ENCODE data around the gene CDC34. TPM values are rescaled to one million over a fixed set of nuclear protein-coding genes. Genes with fewer than 3 reads are reported as not detected.

Gene CDC34
- total and polyA plus RNA-seq, 2 of the 8 experiments (the other 6 are each of a cell fraction or from before 2014, with no cell fraction given): 95.9 to 129 TPM

DNA sequence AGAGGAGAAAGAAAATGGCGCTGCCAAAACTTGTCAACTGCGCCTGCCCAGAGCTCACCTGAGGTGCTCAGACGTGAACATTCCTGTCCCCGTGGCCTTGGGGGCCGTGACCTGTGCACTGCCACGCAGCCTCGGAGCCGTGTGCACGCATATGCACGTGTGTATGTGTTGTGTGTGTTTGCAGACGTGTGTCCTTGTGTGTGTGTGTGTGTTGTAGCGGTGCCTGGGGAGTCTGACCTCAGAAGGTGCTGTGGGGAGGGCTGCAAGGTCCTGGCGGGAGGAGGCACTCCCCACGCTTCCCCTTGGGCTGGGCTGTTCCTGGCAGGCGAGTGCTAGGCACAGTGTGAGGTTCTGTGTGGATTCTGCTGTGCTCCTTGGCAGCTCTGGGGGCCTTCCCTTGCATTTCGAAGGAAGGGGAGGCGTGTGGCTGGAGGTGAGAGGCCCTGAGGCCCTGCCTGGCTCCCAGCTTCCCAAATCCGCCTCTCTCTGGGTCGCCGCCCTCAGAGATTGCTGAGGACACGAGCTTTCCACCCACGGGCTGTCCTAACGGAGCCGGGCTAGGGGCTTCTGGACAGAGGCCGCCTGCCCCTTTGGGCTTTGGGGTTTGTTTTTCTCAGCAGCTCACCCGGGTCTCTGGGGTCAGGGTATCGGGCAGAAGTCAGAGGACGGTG lies 45.3 kb downstream of the CDC34 start:
- Histone ChIP-seq H2BK20ac (ENCODE audit: low read length) (no peak overlapping the region), H4K8ac (ENCODE audit: extremely low read depth, insufficient read depth, low read length) (peak overlapping the region; percentile 31), H3K4me2 (ENCODE audit: insufficient read depth in 1 of 2, low read depth in 2 of 2, low read length in 2 of 2) (no peak overlapping the region), H2AK5ac (ENCODE audit: low read depth, low read length) (no peak overlapping the region), H3K4me3 (ENCODE audit: extremely low read depth in 1 of 4, insufficient read depth in 2 of 4, low read depth in 3 of 4, low read length in 4 of 4) (no peak overlapping the region), H3K56ac (replicated peaks; ENCODE audit: insufficient read length, low read depth, low read length) (no peak overlapping the region), H3K23me2 (ENCODE audit: low read depth, low read length) (peaks cover 2% of the 10 kb centered on the region; the same call in 1 of the 2 replicates), H3K18ac (ENCODE audit: extremely low read depth, low read length) (0 out of 2 replicates have a peak overlapping the region, but pooled peaks have one; percentile 19), H4K5ac (ENCODE audit: insufficient read length, low read depth, low read length) (no peak overlapping the region), H2BK5ac (ENCODE audit: low read depth, low read length) (0 out of 2 replicates have a peak overlapping the region, but pooled peaks have one; percentile 16), H4K20me1 (replicated peaks in 1 of 2; ENCODE audit: control insufficient read depth in 1 of 2, insufficient read depth in 2 of 2, low read length in 2 of 2) (peaks cover 37 to 46% of the 10 kb centered on the region in 2 experiments), H3K36me3 (ENCODE audit: control insufficient read depth in 2 of 4, insufficient read depth in 4 of 4, low read length in 3 of 4) (peaks cover 10 to 37% (median 20%) of the 10 kb centered on the region in 4 experiments; a peak in 6 of 8 replicates), H3K9me3 (ENCODE audit: insufficient read depth in 2 of 2, low read depth in 1 of 2, low read length in 1 of 2) (no peaks in the 10 kb centered on the region), H3K27ac (ENCODE audit: low read depth, low read length) (no peak overlapping the region), H3K14ac (ENCODE audit: insufficient read length) (no peak overlapping the region), H3K79me2 (ENCODE audit: control insufficient read depth in 1 of 2, insufficient read depth in 2 of 2, low read length in 2 of 2) (peaks cover 53 to 82% of the 10 kb centered on the region in 2 experiments), H2BK15ac (ENCODE audit: low read length) (no peak overlapping the region), H3K27me3 (replicated peaks in 1 of 4; ENCODE audit: control insufficient read depth in 3 of 4, extremely low read depth in 1 of 4, insufficient read depth in 3 of 4, low read length in 3 of 4) (no peaks in the 10 kb centered on the region), H3K9ac (replicated peaks in 1 of 4; ENCODE audit: extremely low read depth in 1 of 4, low read depth in 3 of 4, low read length in 3 of 4) (no peak overlapping the region), H3K23ac (ENCODE audit: insufficient read length) (no peak overlapping the region), H3K4me1 (replicated peaks in 1 of 4; ENCODE audit: control insufficient read depth in 3 of 4, insufficient read depth in 4 of 4, low read length in 3 of 4) (peaks cover 0 to 19% (median 9%) of the 10 kb centered on the region in 4 experiments; a peak in 5 of 7 replicates), H2BK120ac (replicated peaks; ENCODE audit: low read depth, low read length) (no peak overlapping the region), H2BK12ac (ENCODE audit: low read depth, low read length) (no peak overlapping the region), H2AFZ (ENCODE audit: low read length) (no peak overlapping the region), H3K4ac (replicated peaks; ENCODE audit: insufficient read length, low read depth, low read length) (no peak overlapping the region), H3K79me1 (ENCODE audit: low read depth, low read length) (peaks cover 14% of the 10 kb centered on the region), H4K91ac (replicated peaks; ENCODE audit: insufficient read length, low read length) (no peak overlapping the region)
- FAIRE-seq (no peak), DNase-seq (ENCODE audit: low read depth in 1 of 2, low spot score in 2 of 2) (no peak)
- ChIA-PET CTCF (ENCODE audit: partially characterized antibody) (interaction anchor here (1.0 to 4.7 kb wide), 6 partner anchors 9 to 94 kb away, joined by 4 to 51 read pairs (median 6); no protein-coding TSS in a partner anchor), POLR2A (ENCODE audit: partially characterized antibody) (interaction anchor here (0.8 to 4.8 kb wide), 9 partner anchors 8 to 81 kb away, joined by 3 to 78 read pairs (median 6); partner anchors contain the start of genes CDC34 and HCN2)
- TF ChIP-seq SP2 (IDR thresholded peaks at IDR 0.05; ENCODE audit: low read length): no peak
- TF ChIP-seq POLR2AphosphoS5 (IDR thresholded peaks at IDR 0.05; ENCODE audit: low read depth, low read length): peak; percentile 66; the same call in 1 of the 2 replicates
- WGBS, 2 experiments (ENCODE audit: extremely low coverage in 1 of 2, insufficient coverage in 1 of 2, insufficient read length in 1 of 2, insufficient replicate concordance in 2 of 2, low coverage in 1 of 2, low lambda C conversion rate in 2 of 2, missing lambda C conversion rate in 1 of 2): 89% methylated on average over 27 of the region's 28 CpGs; no CpG with 5 or more reads in 1 of the 2 experiments

Measured in H1 (cell line).